Panc1 (cell line): Measurements from ENCODE around the gene KIF12. TPM values are rescaled to one million over a fixed set of nuclear protein-coding genes. Genes with fewer than 3 reads are reported as not detected.

ENCODE experiments used
- ATAC-seq: fragments of 200-7000 bp; cut with Tn5 transposase; 2 replicates; pipeline ENCODE4 v1.9.1; 2020; ENCODE audit warnings: mild to moderate bottlenecking, moderate library complexity
- BruUV-seq: library from RNA; stranded (reverse); fragments of 400-500 nt; replicated peaks from 2 replicates; lab custom pipeline; 2021; lab: Mats Ljungman, UMichigan
- CTCF ChIA-PET: fragments of 300-600 bp; sonication (Branson Sonifier 250); formaldehyde crosslinking; loops from one replicate; lab custom pipeline; 2022; ENCODE audit warnings: antibody characterized with exemption; lab: Charles Lee
- POLR2A ChIA-PET: fragments of 300-600 bp; sonication (Branson Sonifier 250); formaldehyde crosslinking; loops from one replicate; lab custom pipeline; 2022; ENCODE audit warnings: antibody characterized with exemption; lab: Charles Lee
- DNase-seq: peaks from one replicate; pipeline ENCODE4 v3.0.0-alpha.2; 2010; ENCODE audit warnings: low read depth, low spot score
- H3K27ac ChIP-seq: 2 replicates; pipeline ENCODE4 v1.5.1; 2011; ENCODE audit warnings: mild to moderate bottlenecking, low read length, inconsistent platforms
- H3K27me3 ChIP-seq: fragments of 200-500 bp; sonication (Bioruptor generic); 2 replicates; pipeline ENCODE4 v1.6.0; 2014; ENCODE audit warnings: low read length, inconsistent platforms; ENCODE audit not compliant: control insufficient read depth, insufficient read depth
- H3K36me3 ChIP-seq: fragments of 200-500 bp; sonication (Bioruptor generic); 2 replicates; pipeline ENCODE4 v1.5.1; 2014; ENCODE audit warnings: inconsistent platforms, mild to moderate bottlenecking, low read length, moderate library complexity; ENCODE audit not compliant: control insufficient read depth, insufficient read depth
- H3K4me1 ChIP-seq: 2 replicates; pipeline ENCODE4 v1.5.1; 2011; ENCODE audit warnings: inconsistent platforms, mild to moderate bottlenecking, low read length, moderate library complexity; ENCODE audit not compliant: control insufficient read depth, insufficient read depth
- H3K4me3 ChIP-seq, 2 experiments: 2 replicates each; pipeline ENCODE4 v1.5.1; 2011 to 2012; ENCODE audit warnings: low read depth in 2 of 2, low read length in 2 of 2, mild to moderate bottlenecking in 2 of 2, inconsistent platforms in 1 of 2, moderate library complexity in 1 of 2
- H3K9me3 ChIP-seq: fragments of 200-500 bp; sonication (Bioruptor generic); 2 replicates; pipeline ENCODE4 v1.5.1; 2014; ENCODE audit warnings: low read depth, mild to moderate bottlenecking, inconsistent platforms, low read length, moderate library complexity; ENCODE audit not compliant: control insufficient read depth, insufficient read depth
- POLR2AphosphoS5 ChIP-seq: IDR thresholded peaks from 2 replicates; pipeline ENCODE4 v1.6.1; 2012; ENCODE audit warnings: mild to moderate bottlenecking, low read depth, low read length, moderate library complexity
- SIN3A ChIP-seq: IDR thresholded peaks from 2 replicates; pipeline ENCODE4 v1.6.1; 2012; ENCODE audit warnings: low read depth, mild to moderate bottlenecking, low read length, moderate library complexity, borderline replicate concordance; ENCODE audit not compliant: insufficient read depth
- TCF7L2 ChIP-seq: IDR thresholded peaks from 2 replicates; pipeline ENCODE4 v1.6.1; 2011; ENCODE audit warnings: mild to moderate bottlenecking, low read depth, low read length, inconsistent platforms
- in situ Hi-C: cut with HindIII; loops from 2 replicates; pipeline ENCODE4 v1.10.0; 2016; ENCODE audit warnings: low sequenced_read_pairs, low pct_unique_long_range_greater_than_20kb
- intact Hi-C: fragments of 100-400 bp; cut with micrococcal nuclease; formaldehyde crosslinking; loops from one replicate; pipeline ENCODE4 v1.10.0; 2022; ENCODE audit not compliant: unreplicated experiment
- total RNA-seq: library from RNA; stranded (reverse); gene quantifications from one replicate; pipeline ENCODE4 v1.2.1, GENCODE V29; 2021; ENCODE audit not compliant: unreplicated experiment
- TF ChIP-seq, protein P1 (sequence below), 2 experiments: IDR thresholded peaks; 2 replicates each; pipeline ENCODE4 v1.6.1; 2011 to 2012; ENCODE audit warnings: low read depth in 2 of 2, control low read depth in 1 of 2, low read length in 1 of 2, mild to moderate bottlenecking in 1 of 2, moderate library complexity in 1 of 2; ENCODE audit not compliant: insufficient read depth in 1 of 2
- TF ChIP-seq, protein P2 (sequence below): fragments of 450-650 bp; IDR thresholded peaks from 2 replicates; pipeline ENCODE4 v1.5.1; 2017; ENCODE audit warnings: mild to moderate bottlenecking

KIF12 gene
- total RNA-seq, 1 experiment from 2014 or later, result 0.87 TPM

DNA sequence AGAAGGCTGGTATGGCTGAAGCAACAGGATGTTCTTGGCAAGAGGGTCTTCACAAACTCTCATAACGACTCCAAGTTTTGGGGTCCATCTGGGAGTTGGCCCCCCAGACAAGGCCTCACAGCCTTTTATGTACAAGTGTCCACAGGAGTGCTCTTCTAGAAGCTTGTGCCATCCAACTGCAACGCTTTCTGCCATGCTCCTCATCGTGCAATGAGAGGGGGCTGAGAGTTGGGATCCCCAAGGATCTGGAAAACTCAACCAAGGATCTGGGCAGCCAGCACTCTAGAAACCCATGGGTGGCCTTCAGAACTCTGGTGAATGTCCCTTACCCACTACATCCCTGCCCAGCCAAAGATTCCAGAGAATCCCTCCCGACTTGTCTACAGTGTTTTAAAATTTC is 12.5 kb downstream of the KIF12 start:
- Histone ChIP-seq H3K36me3 (no peaks in the 10 kb centered on the region), H3K27me3 (no peaks in the 10 kb centered on the region), H3K4me3 (no peak overlapping the region), H3K4me1 (no peaks in the 10 kb centered on the region), H3K9me3 (no peaks in the 10 kb centered on the region), H3K27ac (no peak overlapping the region)
- POLR2A ChIA-PET, result no interaction called here
- intact Hi-C loops (no loop called here), in situ Hi-C loops (no loop called here)
- CTCF ChIA-PET, result no interaction called here
- ATAC-seq (no peak), DNase-seq (no peak)
- BruUV-seq, result no TSS peak
- TF ChIP-seq SIN3A (no peak), POLR2AphosphoS5 (no peak), TCF7L2 (no peak)
- TF ChIP-seq, protein P1, sequence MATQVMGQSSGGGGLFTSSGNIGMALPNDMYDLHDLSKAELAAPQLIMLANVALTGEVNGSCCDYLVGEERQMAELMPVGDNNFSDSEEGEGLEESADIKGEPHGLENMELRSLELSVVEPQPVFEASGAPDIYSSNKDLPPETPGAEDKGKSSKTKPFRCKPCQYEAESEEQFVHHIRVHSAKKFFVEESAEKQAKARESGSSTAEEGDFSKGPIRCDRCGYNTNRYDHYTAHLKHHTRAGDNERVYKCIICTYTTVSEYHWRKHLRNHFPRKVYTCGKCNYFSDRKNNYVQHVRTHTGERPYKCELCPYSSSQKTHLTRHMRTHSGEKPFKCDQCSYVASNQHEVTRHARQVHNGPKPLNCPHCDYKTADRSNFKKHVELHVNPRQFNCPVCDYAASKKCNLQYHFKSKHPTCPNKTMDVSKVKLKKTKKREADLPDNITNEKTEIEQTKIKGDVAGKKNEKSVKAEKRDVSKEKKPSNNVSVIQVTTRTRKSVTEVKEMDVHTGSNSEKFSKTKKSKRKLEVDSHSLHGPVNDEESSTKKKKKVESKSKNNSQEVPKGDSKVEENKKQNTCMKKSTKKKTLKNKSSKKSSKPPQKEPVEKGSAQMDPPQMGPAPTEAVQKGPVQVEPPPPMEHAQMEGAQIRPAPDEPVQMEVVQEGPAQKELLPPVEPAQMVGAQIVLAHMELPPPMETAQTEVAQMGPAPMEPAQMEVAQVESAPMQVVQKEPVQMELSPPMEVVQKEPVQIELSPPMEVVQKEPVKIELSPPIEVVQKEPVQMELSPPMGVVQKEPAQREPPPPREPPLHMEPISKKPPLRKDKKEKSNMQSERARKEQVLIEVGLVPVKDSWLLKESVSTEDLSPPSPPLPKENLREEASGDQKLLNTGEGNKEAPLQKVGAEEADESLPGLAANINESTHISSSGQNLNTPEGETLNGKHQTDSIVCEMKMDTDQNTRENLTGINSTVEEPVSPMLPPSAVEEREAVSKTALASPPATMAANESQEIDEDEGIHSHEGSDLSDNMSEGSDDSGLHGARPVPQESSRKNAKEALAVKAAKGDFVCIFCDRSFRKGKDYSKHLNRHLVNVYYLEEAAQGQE (IDR thresholded peaks at IDR 0.05; ENCODE audit: insufficient read depth in 1 of 2, low read depth in 2 of 2, low read length in 1 of 2), result no peak
- TF ChIP-seq, protein P2, sequence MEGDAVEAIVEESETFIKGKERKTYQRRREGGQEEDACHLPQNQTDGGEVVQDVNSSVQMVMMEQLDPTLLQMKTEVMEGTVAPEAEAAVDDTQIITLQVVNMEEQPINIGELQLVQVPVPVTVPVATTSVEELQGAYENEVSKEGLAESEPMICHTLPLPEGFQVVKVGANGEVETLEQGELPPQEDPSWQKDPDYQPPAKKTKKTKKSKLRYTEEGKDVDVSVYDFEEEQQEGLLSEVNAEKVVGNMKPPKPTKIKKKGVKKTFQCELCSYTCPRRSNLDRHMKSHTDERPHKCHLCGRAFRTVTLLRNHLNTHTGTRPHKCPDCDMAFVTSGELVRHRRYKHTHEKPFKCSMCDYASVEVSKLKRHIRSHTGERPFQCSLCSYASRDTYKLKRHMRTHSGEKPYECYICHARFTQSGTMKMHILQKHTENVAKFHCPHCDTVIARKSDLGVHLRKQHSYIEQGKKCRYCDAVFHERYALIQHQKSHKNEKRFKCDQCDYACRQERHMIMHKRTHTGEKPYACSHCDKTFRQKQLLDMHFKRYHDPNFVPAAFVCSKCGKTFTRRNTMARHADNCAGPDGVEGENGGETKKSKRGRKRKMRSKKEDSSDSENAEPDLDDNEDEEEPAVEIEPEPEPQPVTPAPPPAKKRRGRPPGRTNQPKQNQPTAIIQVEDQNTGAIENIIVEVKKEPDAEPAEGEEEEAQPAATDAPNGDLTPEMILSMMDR, result no peak

- ATAC-seq, result no peak
- POLR2A ChIA-PET, result no interaction called here
- no TSS peak for BruUV-seq
- in situ Hi-C loops (no loop called here), intact Hi-C loops (no loop called here)
- no peak for TF ChIP-seq TCF7L2
- TF ChIP-seq, protein P1 (IDR thresholded peaks at IDR 0.05; ENCODE audit: insufficient read depth in 1 of 2, low read depth in 2 of 2, low read length in 1 of 2), result no peak
- no peak for TF ChIP-seq POLR2AphosphoS5
- TF ChIP-seq SIN3A, result no peak
- TF ChIP-seq, protein P2, result no peak
- H3K36me3 ChIP-seq, result no peaks in the 10 kb centered on the region
- H3K9me3 ChIP-seq, result no peaks in the 10 kb centered on the region
- H3K4me1 ChIP-seq, result no peaks in the 10 kb centered on the region
- DNase-seq, result no peak
- H3K4me3 ChIP-seq, result no peak overlapping the region
- CTCF ChIA-PET, result no interaction called here
- H3K27ac ChIP-seq, result no peak overlapping the region
- H3K27me3 ChIP-seq, result no peaks in the 10 kb centered on the region
Measured at GRCh38 chr9:114086009-114086408, 13.1 kb downstream of the KIF12 start.
